CD4-positive, alpha-beta T cell treated with Interleukin-15 for 4 hours (primary cell): Measurements from ENCODE around the gene RHCG.

ENCODE experiments used
- DNase-seq: peaks from one replicate; pipeline ENCODE4 v3.0.0-alpha.2; 2020; ENCODE audit warnings: low spot score

RHCG gene

GRCh38 chr15:89444241-89445225 is 51.9 kb downstream of the RHCG start:
- no peak for DNase-seq

- DNase-seq, result no peak
These were observed 52.8 kb downstream of the RHCG start for GRCh38 chr15:89443581-89443980.

DNA sequence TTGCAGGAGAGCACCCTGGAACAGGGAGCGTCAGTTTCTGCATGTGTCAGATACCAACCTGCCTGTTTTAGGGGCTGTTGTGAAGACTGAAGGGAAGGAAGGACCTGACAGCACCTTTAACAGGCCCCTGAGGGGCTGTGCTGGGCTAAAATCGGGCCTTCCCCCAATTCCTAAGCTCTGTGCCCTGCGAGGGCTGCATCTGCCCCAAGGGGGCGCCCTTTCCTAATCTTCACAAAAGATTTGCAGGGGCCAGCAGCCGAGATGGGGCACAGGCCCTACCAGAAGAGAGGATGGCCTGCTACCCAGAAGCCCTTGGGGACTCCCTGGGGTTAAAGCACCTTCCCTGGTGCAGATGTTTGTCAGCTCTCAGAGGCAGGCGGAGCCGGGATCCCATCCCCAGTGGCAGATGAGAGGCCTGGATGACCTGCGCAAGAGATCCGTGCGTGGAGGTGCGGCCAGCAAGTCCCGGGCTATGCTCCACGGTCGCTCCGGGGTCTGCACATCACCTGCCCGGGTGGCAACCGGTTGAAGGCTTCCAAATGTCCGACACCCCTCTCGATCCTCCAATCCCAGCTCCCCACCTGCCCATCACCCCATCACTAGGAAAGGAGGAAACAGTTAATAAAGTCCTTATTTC is 53.6 kb downstream of the RHCG start:
- peak; percentile 10 for DNase-seq

- no peak for DNase-seq
These were observed 54.2 kb downstream of the RHCG start for GRCh38 chr15:89442155-89442554.

- no peak for DNase-seq
These were observed 55.0 kb downstream of the RHCG start for GRCh38 chr15:89441295-89441812.

- DNase-seq, result no peak
These were observed 56.6 kb downstream of the RHCG start for GRCh38 chr15:89439764-89440163.

GRCh38 chr15:89436560-89437311 is 59.6 kb downstream of the RHCG start:
- no peak for DNase-seq

- DNase-seq, result no peak
These were observed 61.0 kb downstream of the RHCG start for GRCh38 chr15:89435362-89435761.

DNA sequence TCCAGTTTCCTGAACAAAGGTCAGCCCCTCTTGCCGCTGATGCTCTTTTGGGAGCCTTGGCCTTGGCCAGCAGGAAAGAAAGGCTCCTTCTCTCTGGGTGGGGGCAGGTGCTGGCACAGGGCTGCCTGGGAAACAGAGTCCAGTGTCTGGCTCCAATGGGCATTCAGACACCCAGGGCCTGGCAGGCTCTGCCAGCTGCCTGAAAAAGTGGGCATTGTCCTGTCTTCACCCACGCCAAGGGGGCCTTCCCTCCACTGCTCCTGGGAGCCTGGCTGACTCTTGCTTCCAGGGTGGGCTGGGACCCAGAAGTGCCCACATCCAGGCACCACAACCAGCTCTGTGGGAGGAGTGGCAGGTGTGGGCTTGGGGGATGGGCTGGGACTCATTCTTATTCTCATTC is 62.7 kb downstream of the RHCG start:
- no peak for DNase-seq

DNA sequence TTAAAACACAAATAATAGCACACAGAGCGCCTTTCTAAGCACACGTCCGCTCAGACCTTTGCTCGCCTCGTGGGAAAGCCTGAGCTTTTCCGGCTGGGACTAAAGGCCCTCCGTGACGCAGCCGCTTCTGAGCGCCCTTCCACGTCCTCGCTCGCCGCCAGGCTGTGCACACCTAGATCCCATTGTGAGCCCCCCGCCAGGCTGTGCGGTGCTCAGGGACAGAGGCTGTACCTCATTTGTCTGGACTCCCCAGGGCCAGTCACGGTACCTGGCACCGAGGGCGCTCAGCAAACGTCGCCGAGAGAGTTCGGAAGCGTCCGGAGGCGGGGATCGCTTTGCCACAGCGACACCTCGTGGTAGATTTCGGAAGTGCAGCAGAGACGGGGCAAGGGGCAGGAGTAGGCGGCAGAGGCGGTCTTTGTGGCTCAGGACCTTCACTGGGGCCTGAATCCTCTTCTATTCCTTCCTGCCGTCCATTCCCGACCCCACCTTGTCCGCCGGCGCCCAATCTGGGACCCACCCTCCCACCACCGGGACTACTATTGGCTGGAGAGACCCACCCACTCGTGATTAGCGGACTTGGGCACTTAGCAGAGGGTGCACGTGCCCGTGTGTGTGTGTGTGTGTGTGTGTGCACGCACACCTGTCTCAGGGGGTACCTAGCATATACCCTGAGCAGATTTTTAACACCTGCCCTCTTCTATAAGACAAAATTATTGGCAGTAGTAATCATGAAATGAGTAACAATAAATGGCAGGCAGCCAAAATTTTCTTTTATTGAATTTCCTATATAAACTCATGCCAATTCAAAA is 65.6 kb downstream of the RHCG start:
- DNase-seq, result peak; percentile 83

DNA sequence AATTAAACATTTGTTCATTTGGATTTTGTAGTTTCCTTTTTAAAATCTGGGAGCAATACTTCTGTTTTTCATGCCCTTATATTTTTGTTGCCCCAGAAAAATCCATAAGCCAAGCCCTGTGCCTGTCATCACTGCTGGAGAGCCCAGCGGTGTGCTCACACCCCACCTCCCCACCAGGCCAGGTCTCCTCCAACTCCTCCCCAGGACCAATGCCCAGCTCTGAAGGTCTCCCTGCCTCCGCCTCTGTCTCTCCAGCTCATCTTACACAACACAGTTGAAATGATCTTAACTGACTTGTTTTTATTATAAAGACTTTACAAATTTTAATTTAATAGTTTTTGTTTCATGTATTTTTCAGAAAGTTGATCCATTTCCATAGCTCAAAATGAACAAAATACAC is 66.4 kb downstream of the RHCG start:
- DNase-seq, result no peak

- DNase-seq, result no peak
These were observed 67.4 kb downstream of the RHCG start for GRCh38 chr15:89429023-89429422.

- DNase-seq, result no peak
These were observed 68.1 kb downstream of the RHCG start for GRCh38 chr15:89428246-89428645.

- DNase-seq, result no peak
These were observed 69.9 kb downstream of the RHCG start for GRCh38 chr15:89426500-89426899.

- no peak for DNase-seq
These were observed 72.4 kb downstream of the RHCG start for GRCh38 chr15:89423981-89424380.
